Mesodermal cell (in vitro differentiated cells): ENCODE results near the gene CETN2.
"Not testable (repeated sequence)": the region's sequence is repeated elsewhere in the genome, so short reads cannot be mapped to it uniquely, and the experiment has no call there.

Experiments
- H3K27ac ChIP-seq: 2 replicates; pipeline ENCODE4 v1.7.0; 2013; ENCODE audit warnings: mild to moderate bottlenecking, low read depth, low read length, moderate library complexity; ENCODE audit not compliant: severe bottlenecking
- H3K36me3 ChIP-seq: 2 replicates; pipeline ENCODE4 v1.7.1; 2013; ENCODE audit warnings: mild to moderate bottlenecking, low read length, moderate library complexity; ENCODE audit not compliant: control insufficient read depth, insufficient read depth
- H3K4me1 ChIP-seq: one replicate; pipeline ENCODE4 v1.7.1; 2013; ENCODE audit warnings: mild to moderate bottlenecking, low read length; ENCODE audit not compliant: insufficient read depth, control insufficient read depth, poor library complexity, severe bottlenecking
- H3K4me3 ChIP-seq: 2 replicates; pipeline ENCODE4 v1.7.0; 2013; ENCODE audit warnings: low read length, control low read depth, mild to moderate bottlenecking; ENCODE audit not compliant: insufficient read depth, poor library complexity, severe bottlenecking; ENCODE audit errors: extremely low read depth
- H3K9me3 ChIP-seq: 2 replicates; pipeline ENCODE4 v1.7.1; 2013; ENCODE audit warnings: mild to moderate bottlenecking, low read length, moderate library complexity; ENCODE audit not compliant: control insufficient read depth
- WGBS, 2 experiments: methylation state at CpG; one replicate each; pipeline ENCODE4 v1.1.5; 2013; ENCODE audit warnings: missing lambda C conversion rate in 2 of 2; ENCODE audit not compliant: insufficient coverage in 2 of 2; 5-methylcytosine and 5-hydroxymethylcytosine counted together

CETN2 gene

GRCh38 chrX:152861826-152862225 lies 31.3 kb upstream of the CETN2 start:
- no CpG with 5 or more reads among the region's 6 CpGs for WGBS, 2 experiments
- H3K36me3 ChIP-seq, result peaks cover 82% of the 10 kb centered on the region

DNA sequence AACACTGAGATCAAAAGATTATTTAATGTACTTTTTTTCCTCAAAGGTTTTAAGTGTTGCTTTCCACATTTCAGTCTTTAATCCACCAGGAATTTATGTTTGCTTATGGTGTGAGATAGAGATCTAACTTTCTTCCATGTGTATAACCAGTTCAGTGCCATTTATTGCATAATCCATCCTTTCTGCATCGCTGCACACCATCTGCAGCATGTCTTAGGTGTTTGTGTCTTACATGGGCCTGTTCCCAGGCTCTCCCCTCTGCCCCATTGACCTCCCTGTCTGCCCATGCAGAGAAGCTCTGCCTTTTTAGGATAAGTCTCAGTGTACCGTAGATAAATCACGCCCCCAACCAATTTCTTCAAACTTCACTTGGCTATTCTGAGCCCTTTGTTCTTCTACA lies 30.6 kb upstream of the CETN2 start:
- H3K36me3 ChIP-seq, result peaks cover 84% of the 10 kb centered on the region
- 83% methylated on average over 1 of the region's 3 CpGs; no CpG with 5 or more reads in 1 of the 2 experiments for whole genome bisulfite sequencing, 2 experiments
- H3K9me3 ChIP-seq, result no peaks in the 10 kb centered on the region
- H3K27ac ChIP-seq, result no peak overlapping the region
- H3K4me3 ChIP-seq, result no peak overlapping the region
- H3K4me1 ChIP-seq, result no peaks in the 10 kb centered on the region

More at GRCh38 chrX:152861826-152862225, 31.3 kb upstream of the CETN2 start:
- Histone ChIP-seq H3K4me3 (no peak overlapping the region), H3K9me3 (no peaks in the 10 kb centered on the region), H3K4me1 (no peaks in the 10 kb centered on the region), H3K27ac (no peak overlapping the region)

- H3K4me3 ChIP-seq, result no peak overlapping the region
- no peaks in the 10 kb centered on the region for H3K9me3 ChIP-seq
- no peak overlapping the region for H3K27ac ChIP-seq
- H3K4me1 ChIP-seq, result no peaks in the 10 kb centered on the region
- H3K36me3 ChIP-seq, result peaks cover 72% of the 10 kb centered on the region
- 100% methylated on average over 1 to 3 of the region's 7 CpGs for WGBS, 2 experiments
Observed at GRCh38 chrX:152853986-152854385, 23.4 kb upstream of the CETN2 start.

GRCh38 chrX:152850465-152850864 lies 19.9 kb upstream of the CETN2 start:
- Histone ChIP-seq H3K4me1 (no peaks in the 10 kb centered on the region), H3K27ac (no peak overlapping the region), H3K36me3 (peaks cover 70% of the 10 kb centered on the region), H3K4me3 (no peak overlapping the region), H3K9me3 (no peaks in the 10 kb centered on the region)
- no CpG with 5 or more reads among the region's 2 CpGs for WGBS, 2 experiments

GRCh38 chrX:152847281-152847680 lies 16.7 kb upstream of the CETN2 start:
- H3K36me3 ChIP-seq, result peaks cover 79% of the 10 kb centered on the region
- H3K4me3 ChIP-seq, result no peak overlapping the region
- H3K27ac ChIP-seq, result no peak overlapping the region
- no CpG with 5 or more reads among the region's 6 CpGs for WGBS, 2 experiments
- no peaks in the 10 kb centered on the region for H3K9me3 ChIP-seq
- no peaks in the 10 kb centered on the region for H3K4me1 ChIP-seq

DNA sequence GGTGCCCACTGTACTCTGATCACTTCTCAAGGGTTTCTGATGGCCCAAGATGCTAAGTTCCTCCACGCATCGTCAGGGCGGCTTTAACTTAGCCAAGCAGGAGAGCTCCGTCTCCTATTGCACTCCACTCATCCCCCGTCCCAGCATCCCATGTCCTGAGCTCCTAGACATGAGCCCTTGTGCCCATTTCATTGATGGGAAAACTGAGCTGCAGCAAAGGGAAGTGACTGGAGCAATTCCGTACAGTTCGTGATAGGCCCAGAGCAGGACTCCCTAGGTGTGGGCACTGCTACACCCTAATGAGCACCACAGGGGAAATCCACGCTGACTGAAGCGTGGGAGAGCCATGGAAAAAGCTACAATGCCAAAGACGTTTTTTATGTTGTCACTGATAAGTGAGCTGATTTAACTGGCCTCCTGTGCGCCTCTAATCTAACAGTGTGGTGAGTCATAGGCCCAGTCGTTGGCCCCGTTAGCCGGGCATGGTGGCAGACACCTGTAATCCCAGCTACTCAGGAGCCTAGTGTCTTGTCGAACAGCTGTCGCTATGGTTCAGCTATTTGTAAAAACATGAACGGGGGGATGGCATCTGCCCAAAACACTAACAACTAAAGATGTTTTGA lies 15.2 kb upstream of the CETN2 start:
- Histone ChIP-seq H3K36me3 (peaks cover 71% of the 10 kb centered on the region), H3K27ac (no peak overlapping the region), H3K9me3 (no peaks in the 10 kb centered on the region), H3K4me1 (no peaks in the 10 kb centered on the region), H3K4me3 (no peak overlapping the region)
- 97 to 100% methylated on average over 2 to 6 of the region's 17 CpGs for WGBS, 2 experiments

DNA sequence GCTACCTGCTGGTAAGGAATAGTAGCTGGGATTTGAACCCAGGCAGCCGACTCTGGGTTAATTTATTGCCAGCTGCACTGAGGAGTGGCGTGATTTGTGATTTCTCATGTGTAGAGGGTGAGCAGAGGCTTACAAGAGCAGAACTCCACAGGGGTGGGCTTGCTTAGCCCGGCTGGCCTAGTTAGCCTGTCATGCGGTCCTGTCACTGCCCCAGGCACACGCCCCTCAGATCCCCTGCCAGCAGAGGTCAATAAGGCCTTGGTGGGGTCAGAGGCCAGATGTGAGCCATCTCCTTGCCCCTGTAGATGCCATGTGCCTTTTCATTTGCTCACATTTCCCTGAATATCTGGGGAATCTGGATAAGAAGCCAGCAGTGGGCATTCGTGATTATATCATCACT lies 13.7 kb upstream of the CETN2 start:
- Histone ChIP-seq H3K4me1 (no peaks in the 10 kb centered on the region), H3K27ac (no peak overlapping the region), H3K9me3 (no peaks in the 10 kb centered on the region), H3K4me3 (no peak overlapping the region), H3K36me3 (peaks cover 65% of the 10 kb centered on the region)
- WGBS, 2 experiments, result 80% methylated on average over 3 of the region's 6 CpGs; no CpG with 5 or more reads in 1 of the 2 experiments

GRCh38 chrX:152843852-152844251 lies 13.3 kb upstream of the CETN2 start:
- Histone ChIP-seq H3K4me1 (no peaks in the 10 kb centered on the region), H3K27ac (no peak overlapping the region), H3K4me3 (no peak overlapping the region), H3K9me3 (no peaks in the 10 kb centered on the region), H3K36me3 (peaks cover 63% of the 10 kb centered on the region)
- WGBS, 2 experiments, result 67% methylated on average over 1 of the region's 5 CpGs; no CpG with 5 or more reads in 1 of the 2 experiments

GRCh38 chrX:152842772-152843338 lies 12.3 kb upstream of the CETN2 start:
- WGBS, 2 experiments, result 93 to 100% methylated on average over 2 of the region's 10 CpGs
- no peaks in the 10 kb centered on the region for H3K9me3 ChIP-seq
- peaks cover 53% of the 10 kb centered on the region for H3K36me3 ChIP-seq

DNA sequence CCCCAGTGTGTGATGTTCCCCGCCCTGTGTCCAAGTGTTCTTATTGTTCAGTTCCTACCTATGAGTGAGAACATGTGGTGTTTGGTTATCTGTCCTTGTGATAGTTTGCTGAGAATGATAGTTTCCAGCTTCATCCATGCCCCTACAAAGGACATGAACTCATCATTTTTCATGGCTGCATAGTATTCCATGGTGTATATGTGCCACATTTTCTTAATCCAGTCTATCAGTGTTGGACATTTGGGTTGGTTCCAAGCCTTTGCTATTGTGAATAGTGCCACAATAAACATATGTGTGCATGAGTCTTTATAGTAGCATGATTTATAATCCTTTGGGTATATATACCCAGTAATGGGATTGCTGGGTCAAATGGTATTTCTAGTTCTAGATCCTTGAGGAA lies 4.9 kb upstream of the CETN2 start:
- H3K9me3 ChIP-seq, H3K4me3 ChIP-seq, H3K27ac ChIP-seq, H3K4me1 ChIP-seq: not testable (repeated sequence)
- H3K36me3 ChIP-seq, result peaks cover 30% of the 10 kb centered on the region
- WGBS, 2 experiments, result no CpG with 5 or more reads among the region's 1 CpG

More at GRCh38 chrX:152842772-152843338, 12.3 kb upstream of the CETN2 start:
- no peak overlapping the region for H3K27ac ChIP-seq
- H3K4me3 ChIP-seq, result no peak overlapping the region
- H3K4me1 ChIP-seq, result no peaks in the 10 kb centered on the region

DNA sequence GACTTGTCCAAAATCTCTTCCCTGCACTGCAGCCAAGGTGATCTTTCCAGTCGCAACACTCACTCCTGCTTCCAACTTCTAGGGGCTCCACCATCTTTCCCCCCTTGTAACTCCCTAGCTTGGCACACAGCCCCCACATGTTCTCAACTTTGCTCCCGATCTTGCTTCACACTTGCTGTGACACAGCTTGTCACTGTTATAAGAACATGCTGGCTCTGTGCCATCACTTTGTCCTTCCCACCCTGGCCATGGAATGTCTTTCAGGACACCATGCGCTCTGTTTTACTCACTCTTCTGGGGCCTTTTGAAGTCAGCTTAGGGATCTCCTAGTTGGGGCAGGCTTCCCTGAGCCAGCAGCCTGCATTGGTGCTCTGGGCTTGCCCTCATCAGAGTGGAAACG lies 2.8 kb upstream of the CETN2 start:
- Histone ChIP-seq H3K4me3 (no peak overlapping the region), H3K36me3 (peaks cover 30% of the 10 kb centered on the region), H3K4me1 (no peaks in the 10 kb centered on the region), H3K9me3 (peaks cover 4% of the 10 kb centered on the region), H3K27ac (no peak overlapping the region)
- 92 to 100% methylated on average over 2 to 3 of the region's 4 CpGs for WGBS, 2 experiments
